Esophagus muscularis mucosa (tissue), 4 donors: ENCODE measurements around the gene EN1. TPM values are rescaled to one million over a fixed set of nuclear protein-coding genes. Genes with fewer than 3 reads are reported as not detected.

ENCODE experiments used
- DNase-seq: peaks from one replicate; pipeline ENCODE4 v3.0.0-alpha.2; 2017; ENCODE audit errors: extremely low spot score
- H3K27ac ChIP-seq, 4 donors: fragments of 200-600 bp; sonication (generic); replicated peaks in 1 of 4; 1 replicate in 3 of 4; 2 replicates in 1 of 4; pipeline ENCODE4 v1.5.1; 2016 to 2019; ENCODE audit warnings: mild to moderate bottlenecking in 1 of 4
- H3K27me3 ChIP-seq, 4 donors: fragments of 200-600 bp; sonication (generic); one replicate each; pipeline versions ENCODE4 v1.5.1 to v1.6.0; 2016 to 2019
- H3K36me3 ChIP-seq, 4 donors: fragments of 200-600 bp; sonication (generic); one replicate each; pipeline ENCODE4 v1.5.1; 2016 to 2019
- H3K4me1 ChIP-seq, 4 donors: fragments of 200-600 bp; sonication (generic); one replicate each; pipeline ENCODE4 v1.5.1; 2016 to 2019
- H3K4me3 ChIP-seq, 4 donors: fragments of 200-600 bp; sonication (generic); 1 replicate in 2 of 4; 2 replicates in 2 of 4; pipeline ENCODE4 v1.5.1; 2016 to 2019; ENCODE audit warnings: mild to moderate bottlenecking in 4 of 4, moderate library complexity in 1 of 4
- H3K9me3 ChIP-seq, 4 donors: fragments of 200-600 bp; sonication (generic); 1 replicate in 3 of 4; 2 replicates in 1 of 4; pipeline ENCODE4 v1.5.1; 2016 to 2019
- EP300 ChIP-seq: sonication (generic); formaldehyde crosslinking; IDR thresholded peaks from one replicate; pipeline ENCODE4 v1.6.1; 2017; ENCODE audit warnings: antibody characterized with exemption
- POLR2A ChIP-seq: fragments of 450-650 bp; IDR thresholded peaks from one replicate; pipeline ENCODE4 v1.6.1; 2017; ENCODE audit warnings: antibody characterized with exemption, moderate library complexity, mild to moderate bottlenecking, low read depth
- POLR2AphosphoS5 ChIP-seq, 2 donors: sonication (generic); formaldehyde crosslinking; IDR thresholded peaks; one replicate each; pipeline ENCODE4 v1.6.1; 2017; ENCODE audit warnings: antibody characterized with exemption in 2 of 2
- WGBS: methylation state at CpG from one replicate; pipeline ENCODE4 v1.1.5; 2018; 5-methylcytosine and 5-hydroxymethylcytosine counted together
- intact Hi-C: fragments of 100-400 bp; cut with DNase I; formaldehyde crosslinking; loops from one replicate; pipeline ENCODE4 v1.15.1; 2023
- total RNA-seq, 4 donors: library from RNA; depleted of rRNA; stranded (reverse); fragments of >200 nt; gene quantifications; one replicate each; pipeline versions ENCODE4 v1.1.0 to v1.2.1, GENCODE V29; 2016
- TF ChIP-seq, protein P1 (sequence below), 3 experiments: fragments of 200-600 bp in 2 of 3; fragments of 450-650 bp in 1 of 3; sonication (generic) in 2 of 3; IDR thresholded peaks; one replicate each; pipeline ENCODE4 v1.5.1; 2017 to 2019; ENCODE audit warnings: antibody characterized with exemption in 3 of 3, mild to moderate bottlenecking in 2 of 3, moderate library complexity in 1 of 3

The EN1 gene
- total RNA-seq, 4 donors from 2014 or later, result 0.11 to 0.17 (median 0.13) TPM; not detected in 1

DNA sequence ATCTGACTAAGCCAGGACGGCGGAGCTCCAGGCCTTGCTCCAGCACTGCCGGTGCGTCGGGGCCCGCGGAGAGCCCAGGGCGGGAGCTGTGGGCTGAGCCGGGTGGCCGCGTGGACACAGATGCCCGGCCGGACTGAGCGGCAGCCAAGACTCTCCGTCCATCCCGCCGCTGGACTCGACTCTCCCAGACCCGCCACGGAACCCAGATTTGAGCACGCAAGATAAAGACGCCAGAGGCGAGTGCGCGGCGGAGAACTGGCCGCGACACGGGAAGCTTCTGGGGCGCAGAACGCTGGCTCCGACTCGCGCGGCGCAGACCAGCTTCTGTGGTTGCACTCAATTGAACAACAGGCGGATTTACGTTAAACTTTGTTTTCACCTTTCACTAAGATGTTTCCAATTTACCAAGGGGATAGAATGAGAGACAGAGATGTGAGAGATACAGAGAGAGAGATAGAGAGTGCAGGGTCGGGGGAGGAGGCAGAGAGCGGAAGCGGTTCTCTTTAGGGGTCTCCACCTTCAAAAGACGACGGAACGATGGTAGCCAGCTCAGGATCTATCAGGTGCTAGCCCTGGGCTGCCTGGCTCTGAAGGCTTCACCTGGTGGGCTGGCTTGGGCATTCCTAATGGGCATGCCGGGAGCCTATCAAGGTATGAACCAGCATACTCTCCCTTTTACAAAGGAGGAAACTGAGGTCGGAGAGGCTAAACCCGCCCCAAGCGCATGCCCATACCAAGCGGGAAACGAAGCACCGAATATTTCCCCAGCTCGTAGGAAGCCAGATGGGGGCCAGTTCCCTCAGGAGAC lies 10.4 kb upstream of the EN1 start:
- Histone ChIP-seq H3K27ac (no peak overlapping the region), H3K36me3 (no peaks in the 10 kb centered on the region), H3K27me3 (peaks cover 10 to 100% (median 75%) of the 10 kb centered on the region in 4 donors), H3K9me3 (no peaks in the 10 kb centered on the region), H3K4me1 (peaks cover 12 to 64% (median 50%) of the 10 kb centered on the region in 4 donors), H3K4me3 (no peak overlapping the region)
- WGBS, result 5% methylated on average over 38 of the region's 52 CpGs
- TF ChIP-seq, protein P1, sequence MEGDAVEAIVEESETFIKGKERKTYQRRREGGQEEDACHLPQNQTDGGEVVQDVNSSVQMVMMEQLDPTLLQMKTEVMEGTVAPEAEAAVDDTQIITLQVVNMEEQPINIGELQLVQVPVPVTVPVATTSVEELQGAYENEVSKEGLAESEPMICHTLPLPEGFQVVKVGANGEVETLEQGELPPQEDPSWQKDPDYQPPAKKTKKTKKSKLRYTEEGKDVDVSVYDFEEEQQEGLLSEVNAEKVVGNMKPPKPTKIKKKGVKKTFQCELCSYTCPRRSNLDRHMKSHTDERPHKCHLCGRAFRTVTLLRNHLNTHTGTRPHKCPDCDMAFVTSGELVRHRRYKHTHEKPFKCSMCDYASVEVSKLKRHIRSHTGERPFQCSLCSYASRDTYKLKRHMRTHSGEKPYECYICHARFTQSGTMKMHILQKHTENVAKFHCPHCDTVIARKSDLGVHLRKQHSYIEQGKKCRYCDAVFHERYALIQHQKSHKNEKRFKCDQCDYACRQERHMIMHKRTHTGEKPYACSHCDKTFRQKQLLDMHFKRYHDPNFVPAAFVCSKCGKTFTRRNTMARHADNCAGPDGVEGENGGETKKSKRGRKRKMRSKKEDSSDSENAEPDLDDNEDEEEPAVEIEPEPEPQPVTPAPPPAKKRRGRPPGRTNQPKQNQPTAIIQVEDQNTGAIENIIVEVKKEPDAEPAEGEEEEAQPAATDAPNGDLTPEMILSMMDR (IDR thresholded peaks at IDR 0.05), result no peak
- no peak for TF ChIP-seq POLR2AphosphoS5 (IDR thresholded peaks at IDR 0.05)
- no peak for TF ChIP-seq POLR2A
- no peak for TF ChIP-seq EP300
- no peak for DNase-seq
- intact Hi-C loops, result no loop called here

DNA sequence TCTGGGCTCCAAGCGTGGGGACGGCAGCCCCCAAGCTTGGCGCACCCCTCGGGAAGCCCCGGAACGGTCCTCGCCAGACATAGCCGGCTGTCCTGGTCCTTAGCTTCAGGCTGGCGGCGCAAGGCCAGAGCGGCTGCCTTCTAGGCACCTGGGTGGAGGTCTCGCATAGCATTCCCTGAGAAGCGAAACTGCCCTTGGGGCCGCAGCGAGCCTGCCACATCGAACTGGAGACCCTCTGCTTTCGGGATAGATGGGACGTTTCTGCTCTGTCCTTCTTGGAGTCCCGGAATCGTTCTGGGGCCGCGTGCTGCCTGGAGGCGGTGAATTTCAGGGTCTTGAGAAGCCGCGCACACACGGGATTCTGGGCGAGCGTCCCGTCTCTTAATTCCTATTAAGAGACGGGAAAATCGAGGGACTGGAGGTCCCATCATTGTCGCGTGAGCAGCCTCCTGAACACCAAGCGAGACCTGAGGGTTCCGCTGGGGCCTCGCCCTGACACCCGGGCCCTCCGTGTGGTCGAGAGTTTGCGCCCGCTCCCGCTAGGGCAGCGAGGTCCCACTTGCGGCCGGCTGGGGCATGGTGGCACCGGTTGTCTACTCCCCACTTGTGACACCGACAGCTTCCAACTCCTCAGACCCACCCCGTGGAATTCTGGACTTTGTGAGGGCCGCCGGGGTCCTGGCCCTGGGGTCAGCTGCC lies 9.7 kb upstream of the EN1 start:
- TF ChIP-seq EP300, result no peak
- TF ChIP-seq, protein P1 (IDR thresholded peaks at IDR 0.05), result no peak
- no peak for TF ChIP-seq POLR2A
- no peak overlapping the region for H3K27ac ChIP-seq
- intact Hi-C loops, result no loop called here
- DNase-seq, result no peak
- H3K27me3 ChIP-seq, result peaks cover 10 to 100% (median 83%) of the 10 kb centered on the region in 4 donors
- H3K36me3 ChIP-seq, result no peaks in the 10 kb centered on the region
- no peak overlapping the region for H3K4me3 ChIP-seq
- H3K9me3 ChIP-seq, result no peaks in the 10 kb centered on the region
- peaks cover 15 to 71% (median 55%) of the 10 kb centered on the region in 4 donors for H3K4me1 ChIP-seq
- 6% methylated on average over 13 of the region's 50 CpGs for WGBS

DNA sequence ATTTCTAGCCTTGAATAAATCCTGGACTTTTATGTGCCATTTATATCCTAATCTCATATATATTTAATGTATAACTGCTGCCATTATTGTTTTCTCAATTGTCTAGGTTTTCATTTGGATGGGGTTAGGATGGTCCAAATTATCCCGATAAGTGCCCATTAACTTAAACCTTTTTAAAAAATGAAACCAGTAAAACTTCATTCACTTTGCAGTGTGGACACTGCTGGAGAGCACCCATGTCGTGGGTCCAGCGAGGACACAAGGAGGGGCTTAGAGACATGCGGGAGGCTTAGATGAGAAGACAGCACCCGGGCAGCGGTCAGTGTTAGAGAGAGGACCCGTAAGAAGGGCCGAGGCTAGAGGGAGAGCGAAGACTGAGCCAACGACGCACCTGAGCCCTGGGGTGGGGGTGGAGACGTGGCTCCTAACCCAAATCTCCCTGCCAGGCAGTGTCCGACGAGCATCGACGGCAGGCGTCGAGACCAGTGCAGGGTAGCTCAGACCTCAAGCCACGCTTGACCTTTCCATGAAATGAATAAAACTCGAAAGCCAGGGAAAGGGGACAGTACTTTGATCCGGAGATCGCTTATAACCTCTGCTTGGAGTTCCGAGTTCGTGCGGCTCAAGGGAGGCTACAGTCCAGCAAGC lies 9.0 kb upstream of the EN1 start:
- intact Hi-C loops, result no loop called here
- no peak overlapping the region for H3K4me3 ChIP-seq
- TF ChIP-seq POLR2AphosphoS5 (IDR thresholded peaks at IDR 0.05), result no peak
- TF ChIP-seq POLR2A, result no peak
- TF ChIP-seq, protein P1 (IDR thresholded peaks at IDR 0.05), result no peak
- TF ChIP-seq EP300, result no peak
- no peak overlapping the region for H3K27ac ChIP-seq
- DNase-seq, result no peak
- H3K9me3 ChIP-seq, result no peaks in the 10 kb centered on the region
- WGBS, result 13% methylated on average over 8 of the region's 25 CpGs
- no peaks in the 10 kb centered on the region for H3K36me3 ChIP-seq
- H3K4me1 ChIP-seq, result peaks cover 15 to 72% (median 55%) of the 10 kb centered on the region in 4 donors
- peaks cover 10 to 100% (median 84%) of the 10 kb centered on the region in 4 donors for H3K27me3 ChIP-seq

DNA sequence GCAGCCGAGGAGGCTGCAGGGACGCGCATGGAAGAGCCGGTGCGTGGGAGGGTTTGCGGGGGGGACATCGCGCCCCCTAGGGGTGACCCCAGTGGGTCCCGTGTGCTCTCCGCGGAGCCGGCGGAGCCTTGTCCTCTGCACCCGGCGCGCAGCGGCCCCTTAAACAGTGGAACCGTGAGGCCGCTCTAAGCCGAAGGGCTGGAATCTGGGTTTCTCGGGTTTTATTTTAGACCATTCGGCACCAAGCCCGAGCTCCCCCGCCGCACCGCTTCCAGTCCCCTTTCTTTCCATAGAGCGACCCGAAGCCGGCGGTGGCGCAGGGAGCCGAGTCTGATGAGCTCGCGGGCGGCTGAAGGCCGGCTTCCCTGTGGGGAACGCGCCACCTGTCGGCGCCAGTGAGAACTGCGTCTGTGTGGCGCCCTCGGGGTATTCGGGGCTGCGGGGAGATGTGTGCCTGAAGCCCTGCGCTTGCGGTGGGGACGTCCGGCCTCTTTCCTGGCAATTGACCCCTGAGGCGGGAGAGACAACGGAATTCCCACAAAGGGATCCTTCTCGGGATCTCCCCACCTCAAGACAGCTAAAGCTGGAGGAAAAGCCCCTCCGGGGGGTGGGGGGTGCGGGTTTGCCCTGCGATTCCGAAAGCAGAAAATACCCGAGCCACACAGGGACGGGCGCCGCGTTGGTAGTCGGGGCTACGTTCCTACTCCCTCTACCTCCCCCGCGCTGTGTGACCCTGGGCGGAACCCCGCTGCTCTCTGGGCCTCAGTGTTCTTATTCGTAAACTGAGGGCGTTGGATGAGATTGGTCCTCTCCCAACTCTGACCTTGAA lies 8.2 kb upstream of the EN1 start:
- H3K9me3 ChIP-seq, result no peaks in the 10 kb centered on the region
- no peak for DNase-seq
- H3K27ac ChIP-seq, result no peak overlapping the region
- H3K36me3 ChIP-seq, result no peaks in the 10 kb centered on the region
- WGBS, result 6% methylated on average over 35 of the region's 69 CpGs
- intact Hi-C loops, result loop anchor here (2.0 kb wide), 2 partner anchors 635 to 807 kb away; no protein-coding TSS in a partner anchor
- H3K4me1 ChIP-seq, result peaks cover 15 to 72% (median 55%) of the 10 kb centered on the region in 4 donors
- TF ChIP-seq, protein P1 (IDR thresholded peaks at IDR 0.05), result peak; percentile 88 to 99 (median 97)
- TF ChIP-seq POLR2AphosphoS5 (IDR thresholded peaks at IDR 0.05), result no peak
- no peak for TF ChIP-seq EP300
- peaks cover 10 to 100% (median 85%) of the 10 kb centered on the region in 4 donors for H3K27me3 ChIP-seq
- H3K4me3 ChIP-seq, result peak overlapping the region; percentile 31 to 50 (median 38)
